GM13977 (cell line): Measurements from ENCODE around the gene DNAJB9.

Experiments
- DNase-seq: peaks from one replicate; pipeline ENCODE4 v3.0.0; 2012; ENCODE audit warnings: low spot score
- CTCF ChIP-seq: IDR thresholded peaks from 2 replicates; pipeline ENCODE4 v1.5.1; 2012; ENCODE audit warnings: mild to moderate bottlenecking, control low read depth; ENCODE audit not compliant: insufficient read depth; ENCODE audit errors: extremely low read depth, missing control alignments
- in situ Hi-C: fragments of 300-500 bp; cut with MboI; formaldehyde crosslinking; loops from one replicate; pipeline ENCODE4 v1.12.0; 2022; ENCODE audit warnings: low sequenced_read_pairs, low pct_unique_long_range_greater_than_20kb, mixed read lengths, inconsistent platforms; ENCODE audit not compliant: unreplicated experiment

The DNAJB9 gene

GRCh38 chr7:108557191-108557590 is 12.5 kb upstream of the DNAJB9 start:
- TF ChIP-seq CTCF, result no peak

GRCh38 chr7:108557617-108558016 is 12.1 kb upstream of the DNAJB9 start:
- TF ChIP-seq CTCF, result no peak
- no peak for DNase-seq
- in situ Hi-C loops, result no loop called here

More at GRCh38 chr7:108557191-108557590, 12.5 kb upstream of the DNAJB9 start:
- in situ Hi-C loops, result no loop called here
- DNase-seq, result no peak

GRCh38 chr7:108559253-108559652 is 10.4 kb upstream of the DNAJB9 start:
- in situ Hi-C loops, result no loop called here
- no peak for DNase-seq
- no peak for TF ChIP-seq CTCF

- in situ Hi-C loops, result no loop called here
- no peak for DNase-seq
- TF ChIP-seq CTCF, result no peak
Observed at GRCh38 chr7:108561047-108561619, 8.5 kb upstream of the DNAJB9 start.

GRCh38 chr7:108565987-108566386 is 3.7 kb upstream of the DNAJB9 start:
- TF ChIP-seq CTCF, result no peak
- in situ Hi-C loops, result no loop called here
- DNase-seq, result no peak

- in situ Hi-C loops, result no loop called here
- no peak for TF ChIP-seq CTCF
- no peak for DNase-seq
Observed at GRCh38 chr7:108568801-108569380, 783 bp upstream of the DNAJB9 start.
